Psoas muscle (tissue), 8 donors: ENCODE data around the gene SLC66A2. TPM values are rescaled to one million over a fixed set of nuclear protein-coding genes. Genes with fewer than 3 reads are reported as not detected.

Experiments used
- ATAC-seq, 4 donors: fragments of 200-7000 bp; cut with Tn5 transposase; one replicate each; pipeline ENCODE4 v1.9.1; 2020; ENCODE audit warnings: moderate library complexity in 3 of 4, mild to moderate bottlenecking in 2 of 4
- DNase-seq, 2 donors: peaks; one replicate each; pipeline ENCODE4 v3.0.0-alpha.2; 2020
- H3K27ac ChIP-seq: fragments of 200-600 bp; one replicate; pipeline ENCODE4 v1.8.0; 2022
- H3K27me3 ChIP-seq, 3 donors: fragments of 200-600 bp in 1 of 3; one replicate each; pipeline versions ENCODE4 v1.6.1 to v1.8.0; 2013 to 2022; ENCODE audit warnings: low read length in 2 of 3, mild to moderate bottlenecking in 2 of 3, moderate library complexity in 1 of 3; ENCODE audit not compliant: insufficient read depth in 3 of 3
- H3K36me3 ChIP-seq, 2 donors: fragments of 200-600 bp in 1 of 2; one replicate each; pipeline versions ENCODE4 v1.6.1 to v1.8.0; 2013 to 2022; ENCODE audit warnings: low read depth in 1 of 2, mild to moderate bottlenecking in 1 of 2, moderate library complexity in 1 of 2; ENCODE audit not compliant: insufficient read depth in 1 of 2
- H3K4me1 ChIP-seq: fragments of 200-600 bp; one replicate; pipeline ENCODE4 v1.8.0; 2022
- H3K4me3 ChIP-seq: fragments of 200-600 bp; one replicate; pipeline ENCODE4 v1.8.0; 2022; ENCODE audit warnings: mild to moderate bottlenecking
- H3K9me3 ChIP-seq: fragments of 200-600 bp; one replicate; pipeline ENCODE4 v1.8.0; 2022
- WGBS, 3 donors: extraction: QIAGEN DNeasy Blood & Tissue Kit; methylation state at CpG; one replicate each; pipeline versions ENCODE4 v1.1.6 to v1.1.7; 2013; 5-methylcytosine and 5-hydroxymethylcytosine counted together
- intact Hi-C, 2 donors: fragments of 100-400 bp; cut with DNase I; formaldehyde crosslinking; loops; one replicate each; pipeline versions ENCODE4 v1.11.0 to v1.14.2; 2022
- polyA plus RNA-seq, 3 donors: library from polyadenylated mRNA; stranded (reverse); fragments of 200-250 nt; gene quantifications; one replicate each; pipeline ENCODE4 v1.2.3, GENCODE V29; 2013
- total RNA-seq, 4 donors: library from RNA; stranded (reverse); fragmentation: NEBNext Ultra II Directional in 2 of 4; extraction: Animal tissue kit (Norgen Biotek cat#: 25700) in 2 of 4; gene quantifications; one replicate each; pipeline versions ENCODE4 v1.2.1 to v1.2.4, GENCODE V29; 2021 to 2023
- TF ChIP-seq, protein P1 (sequence below): fragments of 200-600 bp; IDR thresholded peaks from one replicate; pipeline ENCODE4 v1.8.0; 2022; ENCODE audit warnings: antibody characterized with exemption
- donor health status: healthy with polysubstance abuse.
- donor health status: DM: no; HTN: no; CAD: no; lungs with moderate emphysema.
- donor health status: Bipolar disorder and iron deficiency.
- donor health status: healthy.
- donor health status: DM: yes; HTN: yes; CAD: no.
- donor health status: DM: no; HTN: no; CAD: no.
- donor health status: DM: no; HTN: no; CAD: no.
- donor health status: DM: yes; HTN: yes; CAD: no.

SLC66A2 gene
- total and polyA plus RNA-seq, 7 donors: 36.4 to 160 (median 67.7) TPM

DNA sequence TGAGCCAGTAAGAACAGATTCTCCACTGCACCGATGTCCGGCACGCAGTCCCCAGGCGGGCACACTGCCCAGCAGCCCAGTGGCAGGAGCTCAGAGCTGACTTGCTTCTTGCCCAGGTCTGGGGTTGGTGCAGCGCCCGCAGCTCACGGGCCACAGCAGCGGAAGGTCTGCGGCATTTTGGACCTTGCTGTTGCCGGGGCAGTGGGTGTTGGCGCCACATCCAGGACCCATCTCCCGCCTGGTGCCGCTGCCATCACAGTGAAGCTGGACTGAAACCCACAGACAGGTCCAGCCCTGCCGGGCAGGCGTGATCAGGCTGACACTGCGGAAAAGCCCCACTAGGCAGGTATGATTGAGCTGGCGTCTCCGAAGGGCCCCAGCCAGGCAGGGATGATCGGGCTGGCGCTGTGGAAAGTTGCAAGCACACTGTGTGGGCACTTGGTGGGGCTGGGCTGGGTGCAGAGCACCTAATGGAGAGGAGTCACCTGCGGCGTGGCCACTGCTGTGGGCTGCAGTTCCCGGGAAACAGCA, 75.5 kb downstream of the SLC66A2 start:
- intact Hi-C loops: no loop called here
- ATAC-seq (no peak), DNase-seq (peak in 1 of 2 donors; percentile 24)
- 84 to 89% (median 89%) methylated on average over 23 of the region's 23 CpGs for WGBS, 3 donors
- TF ChIP-seq, protein P1, sequence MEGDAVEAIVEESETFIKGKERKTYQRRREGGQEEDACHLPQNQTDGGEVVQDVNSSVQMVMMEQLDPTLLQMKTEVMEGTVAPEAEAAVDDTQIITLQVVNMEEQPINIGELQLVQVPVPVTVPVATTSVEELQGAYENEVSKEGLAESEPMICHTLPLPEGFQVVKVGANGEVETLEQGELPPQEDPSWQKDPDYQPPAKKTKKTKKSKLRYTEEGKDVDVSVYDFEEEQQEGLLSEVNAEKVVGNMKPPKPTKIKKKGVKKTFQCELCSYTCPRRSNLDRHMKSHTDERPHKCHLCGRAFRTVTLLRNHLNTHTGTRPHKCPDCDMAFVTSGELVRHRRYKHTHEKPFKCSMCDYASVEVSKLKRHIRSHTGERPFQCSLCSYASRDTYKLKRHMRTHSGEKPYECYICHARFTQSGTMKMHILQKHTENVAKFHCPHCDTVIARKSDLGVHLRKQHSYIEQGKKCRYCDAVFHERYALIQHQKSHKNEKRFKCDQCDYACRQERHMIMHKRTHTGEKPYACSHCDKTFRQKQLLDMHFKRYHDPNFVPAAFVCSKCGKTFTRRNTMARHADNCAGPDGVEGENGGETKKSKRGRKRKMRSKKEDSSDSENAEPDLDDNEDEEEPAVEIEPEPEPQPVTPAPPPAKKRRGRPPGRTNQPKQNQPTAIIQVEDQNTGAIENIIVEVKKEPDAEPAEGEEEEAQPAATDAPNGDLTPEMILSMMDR: no peak
- Histone ChIP-seq H3K27ac (no peak overlapping the region), H3K9me3 (no peaks in the 10 kb centered on the region), H3K36me3 (no peaks in the 10 kb centered on the region), H3K27me3 (peaks cover 0 to 32% (median 13%) of the 10 kb centered on the region in 3 donors), H3K4me3 (no peak overlapping the region), H3K4me1 (no peaks in the 10 kb centered on the region)

DNA sequence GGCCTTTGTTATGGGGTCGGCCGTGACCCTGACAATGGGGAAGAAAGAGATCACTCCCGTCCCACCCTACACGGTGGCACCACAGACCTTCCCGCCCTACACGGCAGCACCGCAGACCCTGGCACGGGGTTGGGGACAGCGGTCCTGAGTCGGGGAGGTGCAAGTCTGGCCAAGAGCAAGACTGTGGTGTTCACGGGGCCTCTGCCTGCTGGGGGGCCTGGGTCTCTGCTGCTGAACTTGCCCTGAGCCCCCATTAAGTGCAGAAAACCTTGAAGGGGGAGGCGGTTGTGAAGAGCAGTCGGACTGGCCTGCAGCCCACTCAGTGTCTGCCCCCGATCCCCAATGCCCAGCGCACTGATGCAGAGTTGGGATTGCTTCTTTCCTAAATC, 75.9 kb downstream of the SLC66A2 start:
- Histone ChIP-seq H3K27ac (no peak overlapping the region), H3K4me1 (no peaks in the 10 kb centered on the region), H3K36me3 (no peaks in the 10 kb centered on the region), H3K4me3 (no peak overlapping the region), H3K27me3 (peaks cover 0 to 32% (median 14%) of the 10 kb centered on the region in 3 donors), H3K9me3 (no peaks in the 10 kb centered on the region)
- intact Hi-C loops: no loop called here
- TF ChIP-seq, protein P1: no peak
- WGBS, 3 donors: 82 to 92% (median 91%) methylated on average over 15 of the region's 15 CpGs
- DNase-seq (peak in 1 of 2 donors; percentile 24), ATAC-seq (no peak)

DNA sequence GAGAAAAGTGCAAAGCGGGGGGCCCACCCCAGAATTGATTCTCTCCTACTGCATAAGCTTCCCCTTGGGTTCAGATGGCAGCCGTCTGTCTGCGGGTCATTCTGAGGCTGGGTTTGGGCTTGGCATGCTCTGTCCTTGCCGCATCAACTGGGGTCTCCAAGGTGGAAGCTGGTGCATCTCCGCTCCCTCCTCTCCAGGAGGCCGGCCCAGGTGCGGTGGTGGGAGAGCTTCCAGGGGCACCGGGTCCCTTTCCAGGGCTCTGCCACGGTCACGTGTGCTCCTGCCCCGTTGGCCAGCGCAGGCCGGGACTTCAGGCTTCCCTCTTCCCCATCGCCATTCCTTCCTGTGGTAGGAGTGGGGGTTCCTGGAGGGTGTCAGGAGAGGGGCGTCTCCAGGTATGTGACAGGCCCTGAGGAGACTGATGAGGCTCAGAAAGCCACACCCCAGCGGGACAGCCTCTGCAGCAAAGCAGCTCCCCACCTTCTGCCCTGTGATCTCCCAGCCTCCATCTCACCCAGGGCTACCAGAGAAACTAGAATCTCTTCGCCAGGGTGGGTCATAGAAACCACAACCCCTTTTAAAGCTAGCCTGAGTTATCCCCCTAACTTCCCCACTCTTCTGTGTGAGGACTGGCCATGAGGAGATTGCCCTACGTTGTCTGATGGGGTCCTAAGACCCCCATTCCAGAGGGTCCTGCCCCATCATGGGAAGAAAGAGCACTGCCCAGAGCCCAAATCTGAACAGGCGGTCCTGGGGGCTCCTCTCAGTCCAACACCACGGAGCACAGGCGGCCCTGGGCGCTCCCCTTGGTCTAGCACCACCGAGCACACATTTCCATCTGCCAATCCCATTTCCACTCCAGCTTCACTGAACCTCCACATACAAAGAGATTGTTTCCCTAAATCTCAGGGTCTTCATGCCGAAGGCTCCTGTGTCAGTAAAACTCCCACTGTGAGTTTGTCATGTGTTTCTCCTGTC, 76.6 kb downstream of the SLC66A2 start:
- no peak overlapping the region for H3K27ac ChIP-seq
- ATAC-seq (no peak), DNase-seq (peak in 1 of 2 donors; percentile 32)
- 81 to 89% (median 85%) methylated on average over 24 of the region's 24 CpGs for WGBS, 3 donors
- no peaks in the 10 kb centered on the region for H3K4me1 ChIP-seq
- H3K36me3 ChIP-seq: no peaks in the 10 kb centered on the region
- TF ChIP-seq, protein P1: no peak
- H3K4me3 ChIP-seq: no peak overlapping the region
- peaks cover 0 to 36% (median 17%) of the 10 kb centered on the region in 3 donors for H3K27me3 ChIP-seq
- no peaks in the 10 kb centered on the region for H3K9me3 ChIP-seq
- intact Hi-C loops: no loop called here

DNA sequence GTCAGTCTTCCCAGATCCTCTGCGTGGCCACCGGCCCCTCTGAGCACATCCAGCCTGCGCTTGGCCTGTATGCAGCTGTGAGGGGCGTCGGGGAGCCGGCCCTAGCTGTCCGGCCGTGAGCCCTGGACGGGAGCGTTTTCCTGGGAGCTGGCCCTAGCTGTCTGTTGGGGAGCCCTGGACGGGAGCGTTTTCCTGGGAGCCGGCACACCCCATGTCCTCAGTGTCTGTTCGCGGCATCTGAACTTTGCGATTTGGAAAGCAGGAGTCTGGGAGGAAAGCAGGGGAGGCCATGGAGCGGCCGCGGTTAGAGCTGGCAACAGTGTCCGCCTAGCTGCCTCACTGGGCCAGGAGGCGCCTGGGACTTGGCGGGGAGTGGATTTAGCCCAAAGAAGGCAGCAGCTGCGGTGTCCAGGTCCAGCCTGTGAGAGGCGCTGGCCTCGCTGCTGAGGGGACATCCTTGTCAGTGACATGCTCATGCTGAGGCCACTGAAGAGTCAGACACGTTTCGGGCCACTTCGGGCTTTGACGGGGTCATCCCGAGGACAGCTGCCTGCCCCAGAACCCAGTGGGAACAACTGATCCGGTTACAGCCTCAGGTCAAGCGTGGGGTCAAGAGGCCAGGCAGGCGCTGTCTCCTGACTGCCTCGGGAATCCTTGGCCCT, 77.9 kb downstream of the SLC66A2 start:
- Histone ChIP-seq H3K36me3 (no peaks in the 10 kb centered on the region), H3K4me1 (no peaks in the 10 kb centered on the region), H3K27ac (no peak overlapping the region), H3K4me3 (no peak overlapping the region), H3K27me3 (peaks cover 0 to 34% (median 22%) of the 10 kb centered on the region in 3 donors), H3K9me3 (no peaks in the 10 kb centered on the region)
- DNase-seq (peak in 1 of 2 donors; percentile 72), ATAC-seq (peak in 3 of 4 donors; percentile 31 to 62 (median 43))
- intact Hi-C loops: no loop called here
- 35 to 60% (median 58%) methylated on average over 31 to 34 of the region's 34 CpGs for WGBS, 3 donors
- TF ChIP-seq, protein P1: no peak
